ENCODE results near the gene POLR1C.
"Not testable (repeated sequence)": the region's sequence is repeated elsewhere in the genome, so short reads cannot be mapped to it uniquely, and the experiment has no call there.

Gene POLR1C

GRCh38 chr6:43516697-43517504 is at the start of gene POLR1C, which contains the start of gene YIPF3:
Gene POLR1C (plus strand): TSS chr6:43517089. CDS start chr6:43517110, 21 bp downstream.
Gene YIPF3 (minus strand): TSS chr6:43516926. CDS start chr6:43516807, 119 bp downstream.
- peak; percentile 92 for DNase-seq

- not testable (repeated sequence) for DNase-seq
Observed at GRCh38 chr6:43467265-43467664, 49.6 kb upstream of the POLR1C start.

GRCh38 chr6:43467752-43468151 is 49.1 kb upstream of the POLR1C start:
- no peak for DNase-seq

- no peak for DNase-seq
Observed at GRCh38 chr6:43468240-43468639, 48.6 kb upstream of the POLR1C start.

- DNase-seq, result no peak
Observed at GRCh38 chr6:43468748-43469681, 47.9 kb upstream of the POLR1C start.

- DNase-seq, result no peak
Observed at GRCh38 chr6:43469947-43470346, 46.9 kb upstream of the POLR1C start.

GRCh38 chr6:43471399-43471798 is 45.5 kb upstream of the POLR1C start:
- no peak for DNase-seq

GRCh38 chr6:43472515-43472914 is 44.4 kb upstream of the POLR1C start:
- no peak for DNase-seq

- no peak for DNase-seq
Observed at GRCh38 chr6:43475516-43475915, 41.4 kb upstream of the POLR1C start.

GRCh38 chr6:43476746-43477145 is 40.1 kb upstream of the POLR1C start:
- no peak for DNase-seq

GRCh38 chr6:43477235-43478007 is 39.5 kb upstream of the POLR1C start, which contains the start of gene TJAP1:
Gene TJAP1 (plus strand): TSS chr6:43477570. CDS start chr6:43499002, 21,432 bp downstream.
- DNase-seq, result peak; percentile 40

GRCh38 chr6:43478008-43478372 is 38.9 kb upstream of the POLR1C start:
- no peak for DNase-seq

GRCh38 chr6:43481075-43481474 is 35.8 kb upstream of the POLR1C start:
- no peak for DNase-seq

GRCh38 chr6:43481591-43482236 is 35.2 kb upstream of the POLR1C start:
- no peak for DNase-seq

GRCh38 chr6:43488667-43489276 is 28.1 kb upstream of the POLR1C start:
- no peak for DNase-seq

- no peak for DNase-seq
Observed at GRCh38 chr6:43489277-43490072, 27.4 kb upstream of the POLR1C start.

GRCh38 chr6:43490523-43490939 is 26.4 kb upstream of the POLR1C start:
- DNase-seq, result no peak

GRCh38 chr6:43491750-43492661 is 24.9 kb upstream of the POLR1C start:
- no peak for DNase-seq

- no peak for DNase-seq
Observed at GRCh38 chr6:43492673-43493072, 24.2 kb upstream of the POLR1C start.

GRCh38 chr6:43493230-43493629 is 23.7 kb upstream of the POLR1C start:
- no peak for DNase-seq

Measured in NCI-H1417 treated with DMSO at 0.1 percent for 48 hours (cell line).